Hematopoietic multipotent progenitor cell treated with erythropoietin and hydrocortisone succinate and interleukin-3 and kit ligand, for 15 days (in vitro differentiated cells): ENCODE results near the gene LTN1.
"Not testable (repeated sequence)": the region's sequence is repeated elsewhere in the genome, so short reads cannot be mapped to it uniquely, and the experiment has no call there.

Source experiments
- DNase-seq: peaks from one replicate; pipeline ENCODE4 v3.0.0-alpha.2; 2015; ENCODE audit warnings: low spot score

LTN1 gene

DNA sequence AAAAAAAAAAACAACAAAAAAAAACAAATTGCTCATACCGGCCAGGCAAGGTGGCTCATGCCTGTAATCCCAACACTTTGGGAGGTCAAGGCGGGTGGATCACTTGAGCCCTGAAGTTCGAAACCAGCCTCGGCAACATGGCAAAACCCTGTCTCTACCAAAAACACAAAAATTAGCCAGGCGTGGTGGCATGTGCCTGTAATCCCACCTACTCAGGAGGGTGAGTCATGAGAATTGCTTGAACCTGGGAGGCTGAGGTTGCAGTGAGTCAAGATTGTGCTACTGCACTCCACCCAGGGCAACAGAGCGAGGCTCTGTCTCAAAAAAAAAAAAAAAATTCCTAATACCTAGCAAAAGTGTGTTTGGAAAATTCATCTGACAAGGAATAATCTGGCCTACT lies 4.5 kb downstream of the LTN1 start:
- not testable (repeated sequence) for DNase-seq

DNA sequence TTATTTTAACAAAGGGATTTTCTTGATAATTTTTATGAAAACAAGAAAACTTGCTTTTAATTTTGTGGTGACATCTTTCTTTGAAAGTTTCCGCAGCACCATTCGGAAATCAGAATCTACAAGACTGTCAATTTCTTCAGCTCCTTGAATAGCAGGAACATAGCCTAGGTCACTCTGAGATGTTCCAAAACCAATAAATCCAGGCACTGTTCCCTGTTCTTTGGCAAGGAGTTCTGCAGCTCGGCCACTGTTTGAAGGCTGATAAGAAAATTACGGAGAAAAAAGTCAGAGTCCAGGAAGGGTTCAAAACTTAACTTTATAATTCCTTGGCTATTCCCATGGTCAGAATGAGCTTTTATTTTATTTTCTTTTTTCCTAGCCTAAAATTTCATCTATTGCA lies 6.0 kb downstream of the LTN1 start:
- DNase-seq = no peak

DNA sequence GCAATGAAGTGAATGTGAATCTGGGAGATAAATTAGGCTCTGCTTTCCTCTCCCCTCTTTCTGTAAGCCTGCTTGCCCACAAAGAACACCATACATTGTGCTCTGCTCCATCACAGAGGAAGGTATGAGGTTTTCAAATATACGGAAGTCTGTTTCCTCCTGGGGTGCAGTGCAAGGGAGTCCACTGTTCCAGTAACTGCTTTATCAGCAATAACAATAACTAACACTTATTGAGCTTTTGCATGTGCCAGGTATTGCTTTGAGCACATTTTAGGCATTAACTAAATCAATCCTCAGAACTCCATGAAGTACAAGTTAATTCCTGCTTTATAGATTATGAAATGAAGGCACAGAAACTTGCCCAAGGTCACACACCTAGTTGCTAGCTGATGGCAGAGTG lies 10.0 kb downstream of the LTN1 start:
- no peak for DNase-seq

DNA sequence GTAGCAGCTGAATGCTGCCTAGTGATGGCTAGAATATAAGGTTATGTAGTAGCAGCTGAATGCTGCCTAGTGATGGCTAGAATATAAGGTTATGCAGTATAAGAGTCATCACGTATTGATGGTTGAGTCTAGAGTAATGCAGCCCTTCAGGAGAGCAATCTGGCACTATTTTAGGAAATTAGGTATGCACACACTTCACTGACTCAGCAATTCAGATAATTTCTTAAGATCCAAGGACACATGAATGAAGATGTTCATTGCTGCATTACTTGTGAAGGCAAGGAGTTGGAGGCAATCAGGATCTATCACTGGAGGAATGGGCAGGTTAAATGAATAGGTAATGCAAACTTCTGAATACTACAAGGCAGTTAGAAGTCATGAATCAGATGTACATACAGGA lies 13.6 kb downstream of the LTN1 start:
- DNase-seq = no peak

DNA sequence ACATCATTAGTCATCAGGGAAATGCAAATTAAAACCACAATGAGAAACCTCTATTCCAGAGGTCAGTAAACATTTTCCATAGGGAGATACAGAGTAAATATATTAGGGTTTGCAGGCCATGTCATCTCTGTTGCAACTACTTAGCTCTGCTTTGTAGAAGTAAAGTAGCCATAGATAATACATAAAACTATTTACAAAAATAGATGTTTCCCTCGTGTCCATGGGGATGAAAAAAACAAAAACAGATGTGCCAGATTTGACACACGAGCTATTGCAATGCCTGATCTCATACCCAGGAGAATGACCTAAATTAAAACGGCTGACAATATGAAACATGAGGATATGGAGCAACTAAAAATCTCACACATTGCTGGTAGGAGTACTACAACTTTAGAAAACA lies 17.3 kb downstream of the LTN1 start:
- no peak for DNase-seq

DNA sequence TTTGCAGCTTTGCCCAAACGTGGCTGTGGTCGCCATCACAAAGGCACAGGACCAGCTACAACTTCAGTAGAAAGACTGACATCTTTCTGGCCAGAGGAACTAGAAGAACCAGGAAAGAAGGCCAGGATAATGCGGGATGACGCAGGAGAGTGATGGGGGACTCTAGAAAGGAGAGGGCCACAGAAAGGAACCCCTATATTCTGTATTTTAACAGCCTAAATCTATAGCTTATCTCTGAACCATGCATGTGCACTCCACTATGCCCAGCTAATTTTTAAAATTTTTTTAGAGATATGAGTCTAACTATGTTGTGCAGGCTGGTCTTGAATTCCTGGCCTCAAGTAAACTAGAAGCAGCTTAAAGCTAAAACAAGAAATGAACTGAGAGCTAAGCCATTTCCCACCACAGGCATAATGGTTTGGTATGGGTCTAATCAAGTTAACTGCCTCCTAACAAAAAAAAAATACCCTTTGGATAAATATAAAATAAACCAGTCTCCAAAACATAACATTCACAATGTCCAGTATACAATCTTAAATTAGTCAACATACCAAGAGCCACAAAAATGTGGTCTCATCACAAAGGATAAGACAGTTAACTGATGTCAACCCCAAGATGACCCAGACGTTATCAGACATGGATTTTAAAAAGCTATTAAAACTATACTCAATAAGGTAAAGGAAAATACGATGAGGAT lies 18.0 kb downstream of the LTN1 start:
- DNase-seq = no peak

DNA sequence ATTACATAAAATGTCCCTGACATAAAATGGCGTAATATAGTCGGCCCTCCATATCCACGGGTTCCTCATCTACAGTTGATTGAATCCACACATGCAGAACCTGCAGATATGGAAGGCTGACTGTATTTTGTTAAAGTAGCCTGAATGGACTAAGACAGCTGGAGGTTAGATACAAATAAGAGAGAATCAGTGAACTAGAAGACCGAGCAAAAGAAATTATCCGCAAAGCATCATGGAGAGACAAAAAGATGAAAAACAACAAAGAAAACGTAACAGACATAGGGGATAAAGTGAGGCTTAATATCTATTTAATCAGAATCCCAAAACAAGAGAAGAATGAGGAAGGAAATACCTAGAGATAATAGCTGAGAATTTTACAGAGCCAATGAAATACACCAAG lies 20.3 kb downstream of the LTN1 start:
- DNase-seq = no peak

DNA sequence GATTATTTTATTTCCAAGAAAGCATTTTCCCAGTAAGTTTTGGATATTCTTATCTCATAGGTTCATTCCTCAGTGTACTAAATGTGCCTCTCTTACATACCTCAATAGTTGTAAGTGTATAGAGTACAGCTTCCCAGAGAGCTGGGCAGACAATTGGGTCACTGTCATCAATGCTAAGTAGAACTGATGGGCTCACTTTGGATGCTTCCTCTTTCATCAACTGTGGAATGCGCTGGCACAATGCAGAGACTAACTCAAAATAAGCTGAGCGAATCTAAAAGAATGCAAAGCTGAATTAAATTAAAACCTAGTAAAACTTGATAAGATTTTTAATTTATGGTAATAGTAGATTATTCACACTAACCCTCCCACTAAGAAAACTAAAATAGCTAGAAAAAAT lies 21.5 kb downstream of the LTN1 start:
- DNase-seq = no peak

DNA sequence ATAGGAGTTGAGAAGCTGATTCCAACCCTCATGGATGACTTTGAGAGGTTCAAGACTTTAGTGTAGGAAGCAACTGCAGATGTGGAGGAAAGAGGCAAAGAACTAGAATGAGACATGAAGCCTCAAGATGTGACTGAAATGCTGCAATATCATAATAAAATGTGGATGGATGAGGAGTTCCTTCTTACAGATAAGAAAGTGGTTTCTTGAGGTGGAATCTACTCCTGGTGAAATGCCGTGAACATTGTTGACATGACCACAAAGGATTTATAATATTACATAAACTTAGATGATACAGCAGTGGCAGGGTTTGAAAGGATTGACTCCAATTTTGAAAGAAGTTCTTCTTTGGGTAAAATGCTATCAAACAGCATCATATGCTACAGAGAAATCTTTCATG lies 28.8 kb downstream of the LTN1 start:
- no peak for DNase-seq

DNA sequence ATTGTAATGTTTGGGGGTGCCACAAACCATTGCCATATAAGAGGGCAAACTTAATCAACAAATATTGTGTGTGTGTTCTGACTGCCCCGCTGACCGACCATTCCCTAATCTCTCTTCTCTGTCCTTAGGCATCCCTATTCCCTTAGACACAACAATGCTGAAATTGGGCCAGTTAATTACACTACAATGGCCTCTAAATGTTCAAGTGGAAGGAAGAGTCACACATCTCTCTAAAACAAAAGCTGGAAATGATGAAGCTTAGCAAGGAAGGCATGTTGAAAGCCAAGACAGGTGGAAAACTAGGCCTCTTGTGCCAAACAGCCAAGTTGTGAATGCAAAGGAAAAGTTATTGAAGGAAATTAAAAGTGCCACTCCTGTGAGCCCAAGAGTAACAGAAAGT lies 30.2 kb downstream of the LTN1 start:
- DNase-seq = no peak

DNA sequence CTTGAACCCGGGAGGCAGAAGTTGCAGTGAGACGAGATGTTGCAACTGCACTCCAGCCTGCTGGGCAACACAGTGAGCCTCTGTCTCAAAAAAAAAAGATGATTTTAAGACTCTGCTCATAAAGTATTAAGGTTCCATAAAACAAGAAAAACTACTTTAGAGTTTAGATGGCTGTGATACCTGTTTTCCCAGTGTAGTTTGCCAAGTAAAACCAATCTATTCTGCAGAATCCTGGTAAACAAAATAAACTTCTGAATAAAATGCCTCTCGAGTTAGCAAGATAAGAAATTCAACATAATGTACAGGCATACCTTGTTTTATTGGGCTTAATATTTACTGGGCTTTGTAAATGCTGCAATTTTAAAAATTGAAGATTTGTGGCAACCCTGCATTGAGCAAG lies 30.8 kb downstream of the LTN1 start:
- DNase-seq = no peak

DNA sequence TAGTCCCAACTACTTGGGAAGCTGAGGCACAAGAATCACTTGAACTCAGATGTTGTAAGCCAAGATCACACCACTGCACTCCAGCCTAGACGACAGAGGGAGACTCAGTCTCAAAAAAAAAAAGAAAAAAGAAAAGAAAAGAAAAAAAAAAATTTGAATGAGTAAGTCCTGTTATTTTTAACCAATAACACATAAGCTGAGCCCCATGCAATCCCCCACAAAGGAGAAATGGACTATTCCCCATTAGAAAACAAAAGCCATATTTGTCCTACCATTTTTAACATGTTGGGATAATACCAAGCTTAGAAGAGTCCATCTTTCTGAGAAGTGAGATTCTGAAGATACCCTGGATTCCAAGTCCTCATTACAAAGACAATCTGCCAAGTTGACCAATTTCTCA lies 32.4 kb downstream of the LTN1 start:
- DNase-seq = no peak

DNA sequence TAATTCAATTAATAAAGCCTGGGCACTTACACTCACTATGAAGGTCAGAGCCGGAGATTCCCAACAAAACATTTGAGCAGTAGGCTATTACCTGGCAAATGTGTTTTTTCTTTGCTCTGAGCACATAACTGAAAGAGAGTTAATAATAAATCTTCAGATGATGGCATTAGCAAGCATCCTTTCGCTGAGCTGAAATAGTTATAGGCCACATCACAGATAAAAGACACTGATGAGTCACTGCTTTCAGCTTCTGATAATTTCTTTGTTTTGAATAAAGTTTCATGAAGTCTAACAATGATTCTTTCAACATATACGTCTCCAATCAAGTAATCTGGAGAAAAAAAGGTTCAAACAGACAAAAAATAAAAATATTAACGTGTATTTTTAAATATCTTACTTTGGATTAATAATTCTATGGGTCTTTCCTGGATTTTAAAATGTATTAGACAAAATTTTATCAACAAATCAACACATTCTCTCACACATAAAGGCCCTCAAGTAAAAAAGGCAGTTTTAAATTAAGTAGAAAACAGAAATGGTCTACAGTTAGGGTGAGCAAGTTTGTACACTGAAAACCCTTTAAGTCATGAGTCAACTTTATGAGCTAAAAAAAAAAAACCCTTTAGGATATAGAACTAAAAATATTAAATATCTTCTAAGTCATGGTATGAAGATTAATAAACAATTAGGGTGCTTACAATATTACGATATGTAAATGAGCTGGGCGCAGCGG lies 33.1 kb downstream of the LTN1 start:
- DNase-seq = no peak

DNA sequence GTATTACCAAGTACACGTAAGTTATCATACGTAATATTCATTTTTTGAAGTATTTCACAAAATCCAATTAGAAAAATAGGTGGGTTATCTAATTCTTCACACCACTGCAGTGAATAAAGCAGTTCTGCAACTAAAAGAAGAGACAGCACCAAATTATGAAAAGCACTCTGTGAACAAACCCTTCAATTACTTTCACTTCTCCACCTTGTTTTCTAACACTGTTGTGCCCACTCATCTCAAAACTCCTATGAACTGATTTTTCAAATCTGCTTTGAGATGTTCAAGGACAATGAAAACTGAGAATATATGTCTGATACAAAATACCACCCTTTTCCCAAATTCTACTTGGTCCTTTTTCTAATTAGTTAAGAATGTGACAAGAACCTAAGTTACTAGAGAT lies 39.4 kb downstream of the LTN1 start:
- DNase-seq = no peak

DNA sequence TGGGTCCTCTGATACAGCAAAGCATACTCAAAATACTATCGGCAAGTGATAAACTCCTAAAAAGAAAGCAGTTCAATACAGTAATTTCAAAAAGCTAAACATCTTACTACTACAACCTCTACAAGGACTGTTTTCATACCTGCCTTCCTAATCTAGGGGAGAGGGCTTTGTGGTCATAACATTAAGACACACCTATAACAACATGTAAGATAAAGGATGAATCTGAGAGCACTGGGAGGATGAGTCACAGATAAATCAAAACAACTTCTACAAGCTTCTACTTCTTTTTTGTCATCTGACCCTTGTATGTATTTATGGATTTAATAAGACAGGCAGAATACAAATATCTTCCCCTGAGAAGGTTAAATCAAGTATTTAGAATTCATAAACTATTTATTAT lies 40.0 kb downstream of the LTN1 start:
- DNase-seq = no peak

DNA sequence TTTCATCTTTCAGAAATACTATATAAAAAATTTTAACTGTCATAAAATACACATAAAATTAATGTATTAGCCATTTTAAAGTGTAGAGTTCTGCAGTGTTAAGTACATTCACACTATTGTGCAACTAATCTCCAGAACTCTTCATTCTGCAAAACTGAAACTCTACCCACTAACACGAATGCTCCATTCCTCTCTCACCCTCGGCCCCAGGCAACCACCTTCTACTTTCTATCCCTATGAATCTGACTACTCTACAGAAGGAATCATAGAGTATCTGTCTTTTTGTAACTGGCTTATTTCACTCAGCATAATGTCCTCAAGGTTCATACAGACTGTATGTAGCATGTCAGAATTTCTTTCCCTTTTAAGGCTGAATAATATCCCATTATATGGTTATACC lies 43.4 kb downstream of the LTN1 start:
- DNase-seq = no peak

DNA sequence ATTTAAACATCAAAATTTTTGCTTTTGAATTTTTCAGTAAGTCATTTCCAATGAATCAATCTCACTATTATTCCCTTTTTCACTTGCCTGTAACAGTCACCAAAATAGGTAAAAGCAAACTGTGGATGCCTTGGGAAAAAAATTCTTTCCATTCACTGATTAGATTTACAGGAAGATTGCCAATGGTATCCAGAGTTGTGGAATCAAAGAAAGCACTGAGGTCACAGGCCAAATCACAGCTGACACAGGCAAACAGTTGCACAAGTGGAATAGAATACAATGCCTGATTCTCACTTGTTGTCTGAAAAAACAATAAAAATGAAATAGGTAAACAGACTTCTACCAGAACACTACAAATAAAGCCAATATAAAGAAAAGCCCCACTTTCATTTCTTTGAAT lies 48.4 kb downstream of the LTN1 start:
- DNase-seq = no peak

DNA sequence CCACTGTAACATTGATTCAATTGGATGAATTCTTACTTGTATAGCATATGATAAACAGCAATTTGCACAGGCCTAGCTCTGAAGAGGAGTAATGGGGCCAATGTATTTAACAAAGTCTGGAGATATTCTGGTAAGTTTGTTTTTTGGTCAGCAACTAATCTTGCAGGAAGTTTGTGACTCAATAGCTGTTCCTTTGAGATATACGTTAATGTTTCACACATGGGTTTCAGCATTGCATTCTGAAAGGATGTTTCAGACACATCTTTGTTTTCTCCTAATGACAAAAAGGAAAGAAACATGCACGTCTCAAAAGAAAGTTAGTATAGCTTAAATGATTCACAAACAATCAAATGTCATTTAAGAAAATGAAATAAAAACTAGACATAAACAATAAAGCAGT lies 49.0 kb downstream of the LTN1 start:
- no peak for DNase-seq

DNA sequence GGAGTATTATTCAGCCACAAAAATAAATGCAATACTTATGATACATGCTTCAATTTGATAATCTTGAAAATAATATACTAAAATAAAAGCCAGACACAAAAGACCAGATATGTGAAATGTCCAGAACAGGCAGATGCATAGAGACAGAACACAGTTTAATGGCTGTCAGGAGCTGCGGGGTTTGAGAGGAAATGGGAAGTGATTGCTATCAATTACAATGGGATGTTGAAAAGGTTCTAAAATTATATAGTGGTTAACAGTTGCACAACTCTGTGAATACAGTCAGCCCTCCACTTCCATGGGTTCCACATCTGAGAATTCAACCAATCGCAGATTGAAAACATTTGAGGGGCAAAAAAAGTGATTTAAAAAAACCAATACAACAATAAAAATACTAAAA lies 54.0 kb downstream of the LTN1 start:
- no peak for DNase-seq

DNA sequence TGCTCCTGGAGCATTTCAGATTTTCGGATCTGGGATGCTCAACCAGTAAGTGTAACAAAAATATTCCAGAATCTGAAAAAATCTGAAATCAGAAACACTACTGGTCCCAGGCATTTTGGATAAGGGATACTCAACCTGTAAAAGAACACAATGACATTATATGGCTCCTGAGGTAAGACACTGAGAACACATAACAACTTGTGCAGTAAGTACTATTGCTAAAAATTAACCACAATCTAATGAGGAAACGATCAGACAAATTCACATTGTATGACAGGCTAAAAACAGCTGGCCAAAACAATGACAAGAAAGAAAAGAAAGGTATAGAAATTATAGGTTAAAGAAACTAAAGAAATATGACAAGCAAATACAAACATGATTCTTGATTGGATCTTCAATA lies 54.9 kb downstream of the LTN1 start:
- DNase-seq = no peak

DNA sequence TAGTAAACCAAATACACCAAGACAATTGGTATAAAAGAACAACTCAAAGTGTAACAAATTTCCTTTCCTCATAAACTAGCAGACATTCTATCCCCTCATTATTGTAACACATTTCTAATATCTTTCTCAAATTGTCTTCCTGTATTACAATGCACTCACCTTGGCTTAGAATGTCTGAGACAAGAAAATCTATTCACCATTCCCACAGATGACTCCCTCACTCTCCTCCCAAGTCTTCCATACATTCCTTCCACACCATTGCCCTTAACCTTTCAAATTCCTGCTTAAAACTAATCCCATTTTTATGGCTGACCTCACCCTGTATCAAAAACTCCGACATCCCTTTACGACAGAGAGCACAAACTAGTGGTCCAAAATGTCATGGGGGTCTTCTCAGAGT lies 56.0 kb downstream of the LTN1 start:
- no peak for DNase-seq

DNA sequence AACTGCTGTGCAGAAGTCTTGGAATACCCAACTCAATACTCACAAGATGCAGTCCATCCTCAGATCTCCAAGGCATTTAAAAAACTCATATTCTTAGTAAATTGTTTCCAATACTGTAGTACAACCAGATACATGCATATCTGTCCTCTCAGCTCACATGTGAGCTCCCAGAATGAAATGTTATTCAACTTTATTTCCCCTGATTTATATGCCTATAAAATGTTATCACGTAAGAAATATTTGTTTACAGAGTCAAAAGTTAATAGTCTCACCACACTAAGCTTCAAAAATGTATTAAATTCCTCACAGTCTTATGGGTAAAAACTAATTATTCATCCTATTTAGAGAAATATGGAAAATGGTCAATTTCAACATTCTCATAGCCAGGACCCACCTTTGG lies 56.6 kb downstream of the LTN1 start:
- no peak for DNase-seq

DNA sequence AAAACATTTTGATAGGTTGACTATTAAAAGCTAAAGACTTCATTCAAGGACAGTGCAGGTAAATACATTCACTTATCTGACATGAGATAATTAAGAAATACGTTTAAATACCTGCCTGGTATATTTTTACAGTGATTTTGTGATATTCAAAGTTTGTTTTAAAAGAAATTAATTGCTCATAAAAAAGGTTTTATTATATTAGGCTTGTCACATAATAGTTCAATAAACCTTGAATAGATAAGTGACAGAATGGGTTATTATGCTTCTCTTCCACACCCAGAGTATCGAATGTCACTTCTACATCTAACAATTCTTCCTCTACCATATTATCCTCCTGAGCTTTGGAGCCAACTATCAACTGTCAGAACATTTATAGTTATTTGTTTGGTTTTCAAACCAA lies 60.0 kb downstream of the LTN1 start:
- no peak for DNase-seq

DNA sequence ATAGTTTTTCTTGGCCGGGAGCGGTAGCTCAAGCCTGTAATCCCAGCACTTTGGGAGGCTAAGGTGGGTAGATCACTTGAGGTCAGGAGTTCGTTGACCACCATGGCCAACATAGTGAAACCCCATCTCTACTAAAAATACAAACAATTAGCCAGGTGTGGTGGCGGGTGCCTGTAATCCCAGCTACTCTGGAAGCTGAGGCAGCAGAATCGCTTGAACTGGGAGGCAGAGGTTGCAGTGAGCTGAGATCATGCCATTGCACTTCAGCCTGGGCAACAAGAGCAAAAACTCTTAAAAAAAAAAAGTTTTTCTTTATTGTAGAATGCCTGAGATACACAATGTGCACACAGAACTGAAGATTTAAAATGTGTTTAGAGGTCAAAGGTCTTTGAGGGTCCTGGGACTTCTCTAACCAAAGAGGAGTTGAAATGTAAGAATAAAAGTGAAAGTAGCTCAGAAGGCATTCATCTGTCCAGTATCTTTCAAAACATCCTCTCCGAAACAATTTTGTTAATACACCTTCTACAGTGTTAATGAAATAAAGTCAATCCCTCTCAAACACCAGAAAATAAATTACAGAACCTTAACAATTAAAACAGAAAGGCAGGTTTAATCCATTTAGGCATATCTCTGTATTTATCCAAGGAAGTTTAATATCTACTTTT lies 60.8 kb downstream of the LTN1 start:
- not testable (repeated sequence) for DNase-seq
